NCI-H2227 (cell line): Measurements from ENCODE around the gene FRMD4A.
"Not testable (repeated sequence)": the region's sequence is repeated elsewhere in the genome, so short reads cannot be mapped to it uniquely, and the experiment has no call there.

Source experiments
- DNase-seq: peaks from one replicate; lab custom pipeline; 2025; ENCODE audit not compliant: unreplicated experiment; lab: John Stamatoyannopoulos, UW

Gene FRMD4A

GRCh38 chr10:13801156-13801906 lies 529.4 kb downstream of the FRMD4A start:
- no peak for DNase-seq

GRCh38 chr10:13797164-13797563 lies 533.6 kb downstream of the FRMD4A start:
- no peak for DNase-seq

- DNase-seq: no peak
Measured at GRCh38 chr10:13795653-13796555, 534.8 kb downstream of the FRMD4A start.

GRCh38 chr10:13794992-13795612 lies 535.6 kb downstream of the FRMD4A start:
- DNase-seq: no peak

- DNase-seq: no peak
Measured at GRCh38 chr10:13792006-13792405, 538.7 kb downstream of the FRMD4A start.

GRCh38 chr10:13791483-13791882 lies 539.2 kb downstream of the FRMD4A start:
- no peak for DNase-seq

GRCh38 chr10:13790196-13790595 lies 540.5 kb downstream of the FRMD4A start:
- DNase-seq: no peak

- no peak for DNase-seq
Measured at GRCh38 chr10:13789448-13789829, 541.3 kb downstream of the FRMD4A start.

- no peak for DNase-seq
Measured at GRCh38 chr10:13788711-13789447, 541.8 kb downstream of the FRMD4A start.

GRCh38 chr10:13788320-13788600 lies 542.5 kb downstream of the FRMD4A start:
- no peak for DNase-seq

GRCh38 chr10:13787015-13787421 lies 543.7 kb downstream of the FRMD4A start:
- DNase-seq: no peak

GRCh38 chr10:13784067-13784466 lies 546.7 kb downstream of the FRMD4A start:
- DNase-seq: peak; percentile 2

- DNase-seq: no peak
Measured at GRCh38 chr10:13779748-13780147, 551.0 kb downstream of the FRMD4A start.

- DNase-seq: not testable (repeated sequence)
Measured at GRCh38 chr10:13778693-13778960, 552.1 kb downstream of the FRMD4A start.

GRCh38 chr10:13776861-13777311 lies 553.8 kb downstream of the FRMD4A start:
- DNase-seq: no peak

GRCh38 chr10:13775786-13776775 lies 554.6 kb downstream of the FRMD4A start:
- no peak for DNase-seq

GRCh38 chr10:13774303-13774893 lies 556.3 kb downstream of the FRMD4A start:
- no peak for DNase-seq

- DNase-seq: no peak
Measured at GRCh38 chr10:13773496-13774170, 557.1 kb downstream of the FRMD4A start.

GRCh38 chr10:13773043-13773442 lies 557.7 kb downstream of the FRMD4A start:
- no peak for DNase-seq
